Right lobe of liver (tissue), 6 donors: ENCODE data around the gene ADPGK. TPM values are rescaled to one million over a fixed set of nuclear protein-coding genes. Genes with fewer than 3 reads are reported as not detected.

Experiments
- ATAC-seq, 4 donors: fragments of 200-7000 bp; cut with Tn5 transposase; one replicate each; pipeline ENCODE4 v1.9.1; 2020; ENCODE audit warnings: mild to moderate bottlenecking in 4 of 4, moderate library complexity in 4 of 4
- DNase-seq, 3 donors: peaks; one replicate each; pipeline ENCODE4 v3.0.0-alpha.2; 2020
- H3K27ac ChIP-seq, 3 donors: fragments of 200-600 bp; one replicate each; pipeline ENCODE4 v1.8.0; 2022
- H3K27me3 ChIP-seq, 2 donors: fragments of 200-600 bp; one replicate each; pipeline ENCODE4 v1.8.0; 2022
- H3K36me3 ChIP-seq, 4 donors: fragments of 200-600 bp; sonication (generic) in 1 of 4; one replicate each; pipeline versions ENCODE4 v1.5.1 to v1.8.0; 2017 to 2022; ENCODE audit warnings: control low read depth in 1 of 4
- H3K4me1 ChIP-seq, 4 donors: fragments of 200-600 bp; sonication (generic) in 1 of 4; one replicate each; pipeline versions ENCODE4 v1.5.1 to v1.8.0; 2017 to 2022; ENCODE audit warnings: control low read depth in 1 of 4
- H3K4me3 ChIP-seq, 3 donors: fragments of 200-600 bp; one replicate each; pipeline ENCODE4 v1.8.0; 2022
- H3K9me3 ChIP-seq, 4 donors: fragments of 200-600 bp; sonication (generic) in 1 of 4; one replicate each; pipeline versions ENCODE4 v1.5.1 to v1.8.0; 2017 to 2022; ENCODE audit warnings: control low read depth in 1 of 4
- POLR2A ChIP-seq: fragments of 450-650 bp; IDR thresholded peaks from one replicate; pipeline ENCODE4 v1.6.1; 2017; ENCODE audit warnings: antibody characterized with exemption, mild to moderate bottlenecking
- WGBS: methylation state at CpG from one replicate; pipeline ENCODE4 v1.1.6; 2018; ENCODE audit warnings: low coverage, low lambda C conversion rate; ENCODE audit not compliant: insufficient coverage; ENCODE audit errors: missing lambda C conversion rate; 5-methylcytosine and 5-hydroxymethylcytosine counted together
- intact Hi-C, 2 donors: fragments of 100-400 bp; cut with DNase I; formaldehyde crosslinking; loops; one replicate each; pipeline versions ENCODE4 v1.11.2 to v1.14.1; 2022
- total RNA-seq, 6 experiments: library from RNA; depleted of rRNA in 2 of 6; stranded (reverse); fragments of >200 nt in 2 of 6; fragmentation: NEBNext Ultra II Directional in 3 of 6; extraction: Animal tissue kit (Norgen Biotek cat#: 25700) in 3 of 6; gene quantifications; one replicate each; pipeline versions ENCODE4 v1.1.0 to v1.2.4, GENCODE V29; 2016 to 2023
- TF ChIP-seq, protein P1 (sequence below), 4 donors: fragments of 200-600 bp in 3 of 4; fragments of 450-650 bp in 1 of 4; IDR thresholded peaks; one replicate each; pipeline versions ENCODE4 v1.5.1 to v1.8.0; 2016 to 2022; ENCODE audit warnings: antibody characterized with exemption in 4 of 4, mild to moderate bottlenecking in 2 of 4
- donor health status: DM: no; HTN: yes; CAD: no.
- donor health status: DM: no; HTN: no; CAD: no.
- donor health status: DM: no; HTN: no; CAD: no.
- donor health status: DM: no; HTN: yes; CAD: no.
- donor health status: DM: no; HTN: yes; CAD: no.

Gene ADPGK
- total RNA-seq, 6 experiments from 2014 or later, result 13.9 to 22.1 (median 19.8) TPM

GRCh38 chr15:72800833-72801481 lies 17.4 kb upstream of the ADPGK start:
- H3K27me3 ChIP-seq, result no peaks in the 10 kb centered on the region
- intact Hi-C loops, result no loop called here
- peaks cover 0 to 7% (median 0%) of the 10 kb centered on the region in 4 donors for H3K4me1 ChIP-seq
- H3K9me3 ChIP-seq, result no peaks in the 10 kb centered on the region
- no peak for DNase-seq
- ATAC-seq, result no peak
- no peak for TF ChIP-seq POLR2A
- TF ChIP-seq, protein P1, sequence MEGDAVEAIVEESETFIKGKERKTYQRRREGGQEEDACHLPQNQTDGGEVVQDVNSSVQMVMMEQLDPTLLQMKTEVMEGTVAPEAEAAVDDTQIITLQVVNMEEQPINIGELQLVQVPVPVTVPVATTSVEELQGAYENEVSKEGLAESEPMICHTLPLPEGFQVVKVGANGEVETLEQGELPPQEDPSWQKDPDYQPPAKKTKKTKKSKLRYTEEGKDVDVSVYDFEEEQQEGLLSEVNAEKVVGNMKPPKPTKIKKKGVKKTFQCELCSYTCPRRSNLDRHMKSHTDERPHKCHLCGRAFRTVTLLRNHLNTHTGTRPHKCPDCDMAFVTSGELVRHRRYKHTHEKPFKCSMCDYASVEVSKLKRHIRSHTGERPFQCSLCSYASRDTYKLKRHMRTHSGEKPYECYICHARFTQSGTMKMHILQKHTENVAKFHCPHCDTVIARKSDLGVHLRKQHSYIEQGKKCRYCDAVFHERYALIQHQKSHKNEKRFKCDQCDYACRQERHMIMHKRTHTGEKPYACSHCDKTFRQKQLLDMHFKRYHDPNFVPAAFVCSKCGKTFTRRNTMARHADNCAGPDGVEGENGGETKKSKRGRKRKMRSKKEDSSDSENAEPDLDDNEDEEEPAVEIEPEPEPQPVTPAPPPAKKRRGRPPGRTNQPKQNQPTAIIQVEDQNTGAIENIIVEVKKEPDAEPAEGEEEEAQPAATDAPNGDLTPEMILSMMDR (IDR thresholded peaks at IDR 0.05), result no peak
- no peaks in the 10 kb centered on the region for H3K36me3 ChIP-seq
- 35% methylated on average over 6 of the region's 8 CpGs for WGBS
- H3K27ac ChIP-seq, result no peak overlapping the region
- H3K4me3 ChIP-seq, result no peak overlapping the region

DNA sequence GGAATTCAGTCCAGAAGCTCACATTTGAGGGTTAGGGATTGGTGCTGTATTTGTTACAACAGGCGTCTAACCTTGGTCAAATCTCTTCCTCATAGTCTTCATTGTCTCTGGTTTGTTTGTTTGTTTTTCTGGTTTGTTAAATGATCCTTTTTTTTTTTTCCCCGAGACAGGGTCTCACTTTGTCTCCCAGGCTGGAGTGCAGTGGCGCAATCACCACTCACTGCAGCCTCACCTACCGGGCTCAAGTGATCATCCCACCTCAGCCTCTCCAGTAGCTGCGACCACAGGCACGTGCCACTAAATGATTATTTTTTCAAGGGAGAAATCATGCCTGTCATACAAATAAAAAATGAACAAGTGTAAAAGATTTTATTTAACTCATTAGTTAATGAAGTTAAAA lies 14.3 kb upstream of the ADPGK start:
- no peaks in the 10 kb centered on the region for H3K27me3 ChIP-seq
- H3K4me3 ChIP-seq, result no peak overlapping the region
- 61% methylated on average over 6 of the region's 6 CpGs for whole genome bisulfite sequencing
- DNase-seq (no peak), ATAC-seq (no peak)
- H3K36me3 ChIP-seq, result no peaks in the 10 kb centered on the region
- peaks cover 0 to 7% (median 0%) of the 10 kb centered on the region in 4 donors for H3K4me1 ChIP-seq
- no peak for TF ChIP-seq POLR2A
- TF ChIP-seq, protein P1 (IDR thresholded peaks at IDR 0.05), result no peak
- H3K9me3 ChIP-seq, result no peaks in the 10 kb centered on the region
- no peak overlapping the region for H3K27ac ChIP-seq
- intact Hi-C loops, result no loop called here

GRCh38 chr15:72797338-72797689 lies 13.8 kb upstream of the ADPGK start:
- H3K27ac ChIP-seq, result no peak overlapping the region
- intact Hi-C loops, result no loop called here

GRCh38 chr15:72796515-72797337 lies 13.2 kb upstream of the ADPGK start:
- DNase-seq (peak; percentile 71 to 85 (median 78)), ATAC-seq (peak; percentile 84 to 95 (median 88))
- intact Hi-C loops, result no loop called here
- peaks cover 0 to 7% (median 0%) of the 10 kb centered on the region in 4 donors for H3K4me1 ChIP-seq
- WGBS, result 14% methylated on average over 19 of the region's 72 CpGs
- TF ChIP-seq, protein P1 (IDR thresholded peaks at IDR 0.05), result peak; percentile 46 to 52 (median 50)
- no peak for TF ChIP-seq POLR2A
- H3K27me3 ChIP-seq, result no peaks in the 10 kb centered on the region
- H3K9me3 ChIP-seq, result no peaks in the 10 kb centered on the region
- H3K27ac ChIP-seq, result no peak overlapping the region
- H3K36me3 ChIP-seq, result no peaks in the 10 kb centered on the region
- H3K4me3 ChIP-seq, result peak overlapping the region; percentile 38 to 63 (median 48)

More at GRCh38 chr15:72797338-72797689, 13.8 kb upstream of the ADPGK start:
- no peak for ATAC-seq
- no peak for DNase-seq
- TF ChIP-seq, protein P1 (IDR thresholded peaks at IDR 0.05), result no peak
- TF ChIP-seq POLR2A, result no peak
- Histone ChIP-seq H3K4me1 (peaks cover 0 to 7% (median 0%) of the 10 kb centered on the region in 4 donors), H3K36me3 (no peaks in the 10 kb centered on the region), H3K9me3 (no peaks in the 10 kb centered on the region), H3K4me3 (peak overlapping the region; percentile 38 to 63 (median 48)), H3K27me3 (no peaks in the 10 kb centered on the region)
- WGBS, result 31% methylated on average over 9 of the region's 12 CpGs
